ENCODE measurements around the gene FOS.
"Not testable (repeated sequence)": the region's sequence is repeated elsewhere in the genome, so short reads cannot be mapped to it uniquely, and the experiment has no call there.

The FOS gene

GRCh38 chr14:75306927-75307699, 28.5 kb downstream of the FOS start:
- TF ChIP-seq, protein P1, sequence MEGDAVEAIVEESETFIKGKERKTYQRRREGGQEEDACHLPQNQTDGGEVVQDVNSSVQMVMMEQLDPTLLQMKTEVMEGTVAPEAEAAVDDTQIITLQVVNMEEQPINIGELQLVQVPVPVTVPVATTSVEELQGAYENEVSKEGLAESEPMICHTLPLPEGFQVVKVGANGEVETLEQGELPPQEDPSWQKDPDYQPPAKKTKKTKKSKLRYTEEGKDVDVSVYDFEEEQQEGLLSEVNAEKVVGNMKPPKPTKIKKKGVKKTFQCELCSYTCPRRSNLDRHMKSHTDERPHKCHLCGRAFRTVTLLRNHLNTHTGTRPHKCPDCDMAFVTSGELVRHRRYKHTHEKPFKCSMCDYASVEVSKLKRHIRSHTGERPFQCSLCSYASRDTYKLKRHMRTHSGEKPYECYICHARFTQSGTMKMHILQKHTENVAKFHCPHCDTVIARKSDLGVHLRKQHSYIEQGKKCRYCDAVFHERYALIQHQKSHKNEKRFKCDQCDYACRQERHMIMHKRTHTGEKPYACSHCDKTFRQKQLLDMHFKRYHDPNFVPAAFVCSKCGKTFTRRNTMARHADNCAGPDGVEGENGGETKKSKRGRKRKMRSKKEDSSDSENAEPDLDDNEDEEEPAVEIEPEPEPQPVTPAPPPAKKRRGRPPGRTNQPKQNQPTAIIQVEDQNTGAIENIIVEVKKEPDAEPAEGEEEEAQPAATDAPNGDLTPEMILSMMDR (IDR thresholded peaks at IDR 0.05; ENCODE audit: low read depth, low read length), result peak; percentile 83
- Histone ChIP-seq H3K9me3 (no peaks in the 10 kb centered on the region), H3K27me3 (no peaks in the 10 kb centered on the region), H3K36me3 (no peaks in the 10 kb centered on the region), H3K4me3 (ENCODE audit: low read depth, low read length) (no peak overlapping the region), H3K4me1 (no peaks in the 10 kb centered on the region)
- DNase-seq, result peak; percentile 64

DNA sequence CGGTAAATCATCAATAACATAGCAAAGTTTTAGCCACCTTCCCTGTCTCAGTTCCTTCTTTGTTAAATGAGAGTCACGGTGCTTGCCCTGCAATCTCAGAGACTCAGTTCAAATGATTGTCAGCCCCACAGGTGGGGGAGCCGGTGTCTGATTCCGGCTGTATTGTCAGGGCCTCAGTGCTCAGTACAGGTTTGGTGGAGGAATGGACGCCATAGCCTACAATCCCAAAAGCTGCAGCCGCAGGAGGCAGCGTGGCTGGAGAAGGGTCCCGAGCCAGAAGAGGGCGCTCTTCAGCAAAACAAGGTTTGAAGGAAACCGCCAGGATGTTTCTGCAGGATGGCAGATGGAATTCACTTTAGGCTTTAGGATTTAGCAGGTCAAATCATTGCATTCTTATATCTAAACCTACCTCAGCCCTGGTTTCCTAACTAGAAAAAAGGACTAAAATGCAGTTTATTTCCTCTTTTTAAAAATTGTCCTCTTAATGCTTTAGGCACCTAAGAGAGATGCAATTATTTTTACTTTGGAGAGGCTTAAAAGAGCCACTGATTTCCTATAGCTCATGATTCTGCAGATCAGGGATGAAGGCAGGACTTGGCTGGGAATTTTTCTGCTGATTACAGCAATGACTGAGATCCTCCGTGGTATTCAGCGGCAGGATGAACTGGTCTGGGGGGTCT, 29.2 kb downstream of the FOS start:
- Histone ChIP-seq H3K36me3 (no peaks in the 10 kb centered on the region), H3K27me3 (no peaks in the 10 kb centered on the region), H3K9me3 (no peaks in the 10 kb centered on the region), H3K4me1 (no peaks in the 10 kb centered on the region), H3K4me3 (ENCODE audit: low read depth, low read length) (no peak overlapping the region)
- DNase-seq, result peak; percentile 91
- TF ChIP-seq, protein P1 (IDR thresholded peaks at IDR 0.05; ENCODE audit: low read depth, low read length), result peak; percentile 95

DNA sequence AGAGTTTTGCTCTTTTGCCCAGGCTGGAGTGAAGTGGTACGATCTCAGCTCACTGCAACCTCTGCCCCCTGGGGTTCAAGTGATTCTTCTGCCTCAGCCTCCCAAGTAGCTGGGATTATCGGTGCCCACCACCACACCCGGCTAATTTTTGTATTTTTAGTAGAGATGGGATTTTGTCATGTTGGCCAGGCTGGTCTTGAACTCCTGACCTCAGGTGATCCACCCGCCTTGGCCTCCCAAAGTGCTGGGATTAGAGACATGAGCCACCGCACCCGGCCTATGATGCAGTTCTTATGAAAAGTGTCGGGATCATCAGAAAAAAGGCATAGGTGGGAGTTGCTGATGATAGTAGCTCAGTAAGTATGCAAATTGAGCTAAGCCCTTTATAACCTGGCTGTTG, 30.4 kb downstream of the FOS start:
- not testable (repeated sequence) for DNase-seq, H3K4me1 ChIP-seq, H3K27me3 ChIP-seq

GRCh38 chr14:75309561-75309960, 30.9 kb downstream of the FOS start:
- H3K4me1 ChIP-seq; H3K4me3 ChIP-seq (ENCODE audit: low read depth, low read length); H3K27me3 ChIP-seq; H3K36me3 ChIP-seq; H3K9me3 ChIP-seq; DNase-seq: not testable (repeated sequence)

More for the DNA sequence above, 30.4 kb downstream of the FOS start:
- H3K4me3 ChIP-seq (ENCODE audit: low read depth, low read length); H3K9me3 ChIP-seq; H3K36me3 ChIP-seq: not testable (repeated sequence)

- peak; percentile 73 for DNase-seq
- no peak overlapping the region for H3K4me3 ChIP-seq (ENCODE audit: low read depth, low read length)
- TF ChIP-seq, protein P1 (IDR thresholded peaks at IDR 0.05; ENCODE audit: low read depth, low read length), result no peak
Observed at GRCh38 chr14:75310295-75311111, 31.9 kb downstream of the FOS start.

DNA sequence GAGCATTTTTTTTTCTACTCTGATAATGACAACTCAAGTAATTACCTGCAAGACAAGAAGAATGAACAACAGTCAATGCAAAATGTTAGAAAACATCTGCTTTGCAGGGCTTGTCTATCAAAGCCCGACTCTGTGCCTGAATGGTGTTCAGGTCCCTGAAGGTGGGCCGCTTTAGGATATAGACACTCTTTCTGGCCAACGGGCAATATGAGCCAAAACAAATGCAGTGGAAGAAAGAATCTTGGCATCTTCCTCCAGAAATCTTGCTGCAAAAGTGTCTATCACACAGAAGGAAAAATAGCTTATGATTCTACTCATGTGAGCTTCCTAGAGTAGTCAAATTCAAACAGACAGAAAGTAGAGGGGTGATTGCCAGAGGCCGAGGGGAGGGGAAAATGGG, 32.7 kb downstream of the FOS start:
- TF ChIP-seq, protein P1 (IDR thresholded peaks at IDR 0.05; ENCODE audit: low read depth, low read length), result no peak
- H3K9me3 ChIP-seq, result no peaks in the 10 kb centered on the region

More at GRCh38 chr14:75310295-75311111, 31.9 kb downstream of the FOS start:
- Histone ChIP-seq H3K4me1 (no peaks in the 10 kb centered on the region), H3K36me3 (no peaks in the 10 kb centered on the region), H3K27me3 (no peaks in the 10 kb centered on the region), H3K9me3 (no peaks in the 10 kb centered on the region)

More for the DNA sequence above, 32.7 kb downstream of the FOS start:
- Histone ChIP-seq H3K4me1 (no peaks in the 10 kb centered on the region), H3K4me3 (ENCODE audit: low read depth, low read length) (no peak overlapping the region), H3K27me3 (no peaks in the 10 kb centered on the region), H3K36me3 (no peaks in the 10 kb centered on the region)
- DNase-seq, result no peak
